CD4-positive, alpha-beta T cell treated with Interleukin-12 subunit alpha and Interleukin-12 subunit beta, for 1 hour (primary cell): Measurements from ENCODE around the gene JUNB.
"Not testable (repeated sequence)": the region's sequence is repeated elsewhere in the genome, so short reads cannot be mapped to it uniquely, and the experiment has no call there.

Experiments
- DNase-seq: peaks from one replicate; pipeline ENCODE4 v3.0.0-alpha.2; 2020

Gene JUNB

DNA sequence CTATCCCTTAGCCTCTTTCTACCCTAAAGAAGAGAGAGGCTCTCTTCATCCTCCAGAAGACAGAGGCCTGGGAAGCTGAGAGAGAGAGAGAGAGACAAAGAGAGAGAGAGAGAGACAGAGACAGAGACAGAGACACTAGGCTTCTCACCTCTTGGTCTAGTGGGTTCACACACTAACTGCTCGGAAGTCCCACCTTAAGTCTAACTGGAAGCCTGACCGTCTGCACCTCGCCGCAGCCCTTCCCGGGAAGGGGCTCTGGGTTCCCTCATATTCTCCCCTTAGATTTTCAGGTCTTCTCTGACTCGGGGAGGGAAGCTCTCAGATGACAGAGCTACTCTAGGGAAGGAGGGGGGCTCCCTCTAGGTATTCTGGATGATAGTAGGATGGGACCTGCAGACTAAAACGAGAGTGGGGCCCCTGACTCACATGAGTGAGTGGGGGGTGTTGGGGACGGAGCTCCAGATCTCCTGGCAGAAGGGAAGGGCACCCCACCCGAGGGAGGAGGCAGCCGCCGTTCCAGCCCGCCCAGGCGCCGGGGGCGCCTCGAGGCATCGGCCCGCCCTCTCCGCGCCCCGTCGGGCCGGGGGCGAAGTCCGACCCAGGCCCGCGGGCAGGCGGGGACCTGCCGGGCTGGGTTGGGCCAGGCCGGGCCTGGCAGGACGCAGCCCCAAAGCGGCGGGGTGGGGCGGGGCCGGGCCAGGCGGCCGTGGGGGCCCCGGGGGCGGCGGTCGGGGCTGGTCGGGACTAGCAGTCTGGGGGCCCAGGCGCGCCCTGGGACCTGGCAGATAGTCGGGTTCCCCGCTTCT is 2.0 kb upstream of the JUNB start:
- no peak for DNase-seq

- peak; percentile 98 for DNase-seq
These were observed 1.2 kb upstream of the JUNB start for GRCh38 chr19:12789904-12790619.

DNA sequence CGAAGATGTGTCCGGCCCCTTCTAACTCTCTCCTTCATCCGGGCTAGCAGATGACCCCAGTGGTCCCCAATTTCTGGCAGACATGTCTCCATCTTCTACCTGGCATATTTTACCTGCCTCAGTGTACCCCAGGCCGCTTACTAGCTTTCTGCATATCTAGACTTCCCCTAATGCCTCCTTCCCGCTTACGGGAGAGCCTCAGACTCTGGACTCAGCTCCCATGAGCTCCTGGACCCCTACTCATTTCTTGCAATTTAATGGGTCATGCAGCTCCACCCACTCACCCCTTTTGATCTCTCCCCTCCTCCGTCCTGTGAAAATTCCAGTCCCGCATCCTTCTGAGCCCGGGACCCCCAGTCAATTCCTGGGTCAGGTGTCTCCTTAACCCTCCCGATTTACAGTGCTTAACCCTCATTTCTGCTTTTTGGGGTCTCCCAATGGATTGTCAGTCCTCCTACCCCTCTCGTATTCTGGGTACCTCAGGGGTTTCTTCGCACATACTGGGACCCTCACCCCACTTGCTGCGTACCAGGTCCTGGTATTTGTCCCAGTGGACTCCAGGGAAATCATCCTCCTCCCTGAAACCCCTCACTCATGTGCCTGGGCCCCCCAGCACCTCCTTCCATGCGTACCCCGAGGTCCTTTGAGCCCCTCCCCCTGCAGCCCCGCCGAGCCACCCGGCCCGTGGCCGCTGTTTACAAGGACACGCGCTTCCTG is 500 bp upstream of the JUNB start:
- peak; percentile 36 for DNase-seq

DNA sequence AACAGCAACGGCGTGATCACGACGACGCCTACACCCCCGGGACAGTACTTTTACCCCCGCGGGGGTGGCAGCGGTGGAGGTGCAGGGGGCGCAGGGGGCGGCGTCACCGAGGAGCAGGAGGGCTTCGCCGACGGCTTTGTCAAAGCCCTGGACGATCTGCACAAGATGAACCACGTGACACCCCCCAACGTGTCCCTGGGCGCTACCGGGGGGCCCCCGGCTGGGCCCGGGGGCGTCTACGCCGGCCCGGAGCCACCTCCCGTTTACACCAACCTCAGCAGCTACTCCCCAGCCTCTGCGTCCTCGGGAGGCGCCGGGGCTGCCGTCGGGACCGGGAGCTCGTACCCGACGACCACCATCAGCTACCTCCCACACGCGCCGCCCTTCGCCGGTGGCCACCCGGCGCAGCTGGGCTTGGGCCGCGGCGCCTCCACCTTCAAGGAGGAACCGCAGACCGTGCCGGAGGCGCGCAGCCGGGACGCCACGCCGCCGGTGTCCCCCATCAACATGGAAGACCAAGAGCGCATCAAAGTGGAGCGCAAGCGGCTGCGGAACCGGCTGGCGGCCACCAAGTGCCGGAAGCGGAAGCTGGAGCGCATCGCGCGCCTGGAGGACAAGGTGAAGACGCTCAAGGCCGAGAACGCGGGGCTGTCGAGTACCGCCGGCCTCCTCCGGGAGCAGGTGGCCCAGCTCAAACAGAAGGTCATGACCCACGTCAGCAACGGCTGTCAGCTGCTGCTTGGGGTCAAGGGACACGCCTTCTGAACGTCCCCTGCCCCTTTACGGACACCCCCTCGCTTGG is 966 bp downstream of the JUNB start:
- DNase-seq = peak; percentile 70

GRCh38 chr19:12792853-12793289 is 1.6 kb downstream of the JUNB start:
- DNase-seq = no peak

GRCh38 chr19:12793290-12794195 is 2.3 kb downstream of the JUNB start:
- DNase-seq = peak; percentile 97

GRCh38 chr19:12794196-12794941 is 3.1 kb downstream of the JUNB start:
- no peak for DNase-seq

DNA sequence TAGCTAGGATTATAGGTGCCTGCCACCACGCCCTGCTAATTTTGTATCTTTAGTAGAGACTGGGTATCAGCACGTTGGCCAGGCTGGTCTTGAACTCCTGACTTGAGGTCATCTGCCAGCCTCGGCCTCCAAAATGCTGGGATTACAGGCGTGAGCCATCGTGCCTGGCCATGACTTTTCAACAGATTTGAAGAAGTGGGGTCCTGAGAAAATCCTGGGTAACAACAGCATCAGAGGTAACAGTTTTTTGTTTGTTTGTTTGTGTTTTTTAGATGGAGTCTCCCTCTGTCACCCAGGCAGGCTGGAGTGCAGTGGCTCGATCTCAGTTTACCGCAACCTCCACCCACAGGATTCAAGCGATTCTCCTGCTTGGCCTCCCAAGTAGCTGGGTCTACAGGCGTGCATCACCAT is 3.7 kb downstream of the JUNB start:
- no peak for DNase-seq

GRCh38 chr19:12796146-12797071 is 5.1 kb downstream of the JUNB start:
- peak; percentile 82 for DNase-seq

- DNase-seq = no peak
These were observed 5.9 kb downstream of the JUNB start for GRCh38 chr19:12797141-12797587.

DNA sequence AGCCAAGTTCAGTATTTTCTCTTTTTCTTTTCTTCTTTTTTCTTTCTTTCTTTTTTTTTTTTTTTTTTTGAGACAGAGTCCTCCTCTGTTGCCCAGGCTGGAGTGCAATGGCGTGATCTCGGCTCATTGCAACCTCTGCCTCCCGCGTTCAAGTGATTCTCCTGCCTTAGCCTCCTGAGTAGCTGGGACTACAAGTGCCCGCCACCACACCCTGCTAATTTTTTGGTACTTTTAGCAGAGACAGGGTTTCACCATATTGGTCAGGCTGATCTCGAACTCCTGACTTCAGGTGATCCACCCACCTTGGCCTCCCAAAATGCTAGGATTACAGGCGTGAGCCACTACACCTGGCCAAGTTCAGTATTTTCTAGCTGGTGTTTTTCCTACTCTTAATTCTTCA is 6.3 kb downstream of the JUNB start:
- DNase-seq = not testable (repeated sequence)

DNA sequence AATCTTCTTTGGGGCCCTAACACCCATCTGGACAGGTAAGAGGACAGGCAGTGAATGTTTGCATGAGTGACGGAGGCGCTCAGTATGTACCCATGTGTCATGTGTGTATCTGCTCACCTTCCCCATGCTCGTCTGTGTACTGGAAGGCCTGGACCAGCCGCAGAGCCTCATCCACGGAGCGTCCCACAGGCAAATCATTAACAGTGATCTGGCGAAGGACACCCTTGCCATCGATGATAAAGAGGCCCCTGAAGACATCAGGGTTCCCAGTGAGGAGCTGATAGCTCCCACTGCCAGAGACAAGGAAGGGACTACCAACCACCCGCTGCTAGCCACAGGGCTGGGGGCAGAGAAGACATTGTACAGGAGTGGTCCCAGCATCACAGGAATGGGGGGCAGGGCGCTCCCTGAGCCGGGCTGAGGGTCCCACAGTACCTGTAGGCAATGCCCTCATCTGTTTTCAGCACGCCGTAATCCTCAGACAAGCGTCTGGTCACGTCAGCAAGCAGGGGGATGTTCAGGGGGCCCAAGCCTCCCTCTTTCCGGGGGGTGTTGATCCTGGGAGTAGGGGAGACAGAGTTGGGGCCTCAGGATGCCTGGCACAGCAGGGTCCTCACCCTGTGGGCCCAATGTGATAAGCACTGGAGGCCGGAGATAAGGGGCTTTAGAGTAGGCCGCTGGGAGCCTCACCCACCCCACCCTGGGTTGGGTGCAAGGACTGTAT is 8.6 kb downstream of the JUNB start:
- no peak for DNase-seq

DNA sequence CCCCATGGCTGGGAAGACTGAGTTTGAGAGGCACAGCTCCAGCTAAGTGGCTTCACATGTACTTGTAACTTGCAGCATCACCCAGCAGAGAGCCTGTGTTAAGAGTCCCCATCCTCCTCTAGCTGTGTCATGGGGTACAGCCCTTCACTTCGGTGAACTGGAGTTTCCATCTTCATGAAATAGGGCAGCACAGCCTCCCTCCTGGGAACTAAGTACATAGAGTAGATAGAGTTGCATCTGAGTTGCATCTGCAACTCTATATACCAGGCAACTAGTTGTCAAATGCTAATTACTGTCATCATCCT is 9.1 kb downstream of the JUNB start:
- no peak for DNase-seq

DNA sequence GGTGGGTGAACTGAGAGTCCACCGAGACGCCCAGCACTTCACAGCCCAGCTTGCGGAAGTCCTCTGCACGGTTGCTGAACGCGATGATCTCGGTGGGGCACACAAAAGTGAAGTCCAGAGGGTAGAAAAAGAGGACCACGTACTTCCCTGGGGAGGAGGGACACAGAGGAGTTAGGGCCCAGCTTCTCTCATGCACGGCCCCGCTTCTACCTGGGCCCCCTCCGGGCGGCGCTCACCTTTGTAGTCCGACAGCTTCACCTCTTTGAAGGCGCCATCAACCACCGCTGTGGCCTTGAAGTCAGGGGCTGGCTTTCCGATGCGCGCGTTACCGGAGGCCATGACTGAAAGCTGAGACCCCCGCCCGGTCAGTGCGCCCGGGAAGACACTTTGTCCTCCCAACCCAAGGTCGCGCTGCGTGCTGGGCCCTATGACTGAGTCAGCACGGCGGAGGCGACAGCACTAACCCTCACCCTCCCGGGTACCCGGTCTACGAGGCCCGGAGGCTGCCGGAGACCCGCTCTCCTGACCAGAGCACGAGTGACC is 9.7 kb downstream of the JUNB start:
- DNase-seq = no peak

DNA sequence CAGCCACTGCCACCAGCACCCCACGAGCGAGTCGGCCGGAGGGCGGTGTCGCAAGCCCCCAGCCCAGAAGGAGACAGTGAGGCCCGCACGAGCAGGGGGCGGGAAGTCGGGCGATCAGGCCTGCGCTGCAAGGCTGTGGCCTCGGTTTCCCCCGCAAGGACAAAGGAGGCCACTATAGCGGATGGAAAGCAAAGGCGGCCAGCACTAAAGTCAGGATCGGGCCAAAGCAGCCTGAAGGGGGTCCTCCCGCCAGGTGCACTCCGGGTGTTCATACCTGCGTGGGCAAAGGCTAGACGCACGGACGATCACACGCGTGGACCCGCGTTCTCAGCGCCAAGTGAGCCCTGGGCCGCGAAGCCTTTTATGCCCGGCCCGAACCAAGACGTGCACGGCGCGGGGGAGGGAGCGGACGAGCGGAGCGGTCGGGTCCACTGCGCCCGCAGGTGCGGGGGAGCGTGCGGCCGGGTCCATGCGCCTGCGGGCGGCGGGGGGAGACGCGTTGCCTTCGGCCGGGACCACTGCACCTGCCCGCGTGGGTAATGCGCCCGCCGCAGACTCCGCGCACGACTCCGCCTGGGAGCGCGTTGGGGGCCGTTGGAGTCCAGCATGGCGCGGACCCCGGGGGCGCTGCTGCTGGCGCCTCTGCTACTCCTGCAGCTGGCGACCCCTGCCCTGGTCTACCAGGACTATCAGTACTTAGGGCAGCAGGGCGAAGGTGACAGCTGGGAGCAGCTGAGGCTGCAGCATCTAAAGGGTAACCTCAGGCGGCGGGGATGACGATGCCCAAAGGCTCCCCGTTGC is 10.4 kb downstream of the JUNB start, which contains the start of the genes PRDX2 and THSD8:
TSS of gene PRDX2 (minus strand) at position 335 of the 801 bp plus-strand sequence. CDS start 539 bp downstream, outside the sequence.
TSS of gene THSD8 (plus strand) at position 604 of the 801 bp plus-strand sequence. CDS start at position 607, 3 bp downstream.
- peak; percentile 83 for DNase-seq

GRCh38 chr19:12802267-12803106 is 11.2 kb downstream of the JUNB start:
- DNase-seq = no peak

- DNase-seq = no peak
These were observed 12.8 kb downstream of the JUNB start for GRCh38 chr19:12804051-12804450.
